ENCODE results near the gene LPCAT3.
"Not testable (repeated sequence)": the region's sequence is repeated elsewhere in the genome, so short reads cannot be mapped to it uniquely, and the experiment has no call there.

DNA sequence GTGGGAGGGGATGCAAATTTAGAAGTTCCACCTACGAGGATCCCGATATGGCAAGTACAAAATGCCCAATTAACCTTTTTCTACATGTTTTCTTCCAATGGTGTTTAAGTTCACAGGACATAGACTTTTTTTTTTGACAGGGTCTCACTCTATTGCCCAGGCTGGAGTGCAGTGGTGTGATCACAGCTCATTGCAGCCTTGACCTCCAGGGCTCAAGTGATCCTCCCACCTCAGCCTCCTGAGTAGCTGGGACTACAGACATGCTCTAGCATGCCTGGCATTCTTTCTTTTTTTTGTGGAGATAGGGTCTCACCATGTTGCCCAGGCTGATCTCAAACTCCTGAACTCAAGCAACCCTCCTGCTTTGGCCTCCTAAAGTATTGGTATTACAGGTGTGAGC is 37.5 kb upstream of the LPCAT3 start:
- TF ChIP-seq, protein P1, sequence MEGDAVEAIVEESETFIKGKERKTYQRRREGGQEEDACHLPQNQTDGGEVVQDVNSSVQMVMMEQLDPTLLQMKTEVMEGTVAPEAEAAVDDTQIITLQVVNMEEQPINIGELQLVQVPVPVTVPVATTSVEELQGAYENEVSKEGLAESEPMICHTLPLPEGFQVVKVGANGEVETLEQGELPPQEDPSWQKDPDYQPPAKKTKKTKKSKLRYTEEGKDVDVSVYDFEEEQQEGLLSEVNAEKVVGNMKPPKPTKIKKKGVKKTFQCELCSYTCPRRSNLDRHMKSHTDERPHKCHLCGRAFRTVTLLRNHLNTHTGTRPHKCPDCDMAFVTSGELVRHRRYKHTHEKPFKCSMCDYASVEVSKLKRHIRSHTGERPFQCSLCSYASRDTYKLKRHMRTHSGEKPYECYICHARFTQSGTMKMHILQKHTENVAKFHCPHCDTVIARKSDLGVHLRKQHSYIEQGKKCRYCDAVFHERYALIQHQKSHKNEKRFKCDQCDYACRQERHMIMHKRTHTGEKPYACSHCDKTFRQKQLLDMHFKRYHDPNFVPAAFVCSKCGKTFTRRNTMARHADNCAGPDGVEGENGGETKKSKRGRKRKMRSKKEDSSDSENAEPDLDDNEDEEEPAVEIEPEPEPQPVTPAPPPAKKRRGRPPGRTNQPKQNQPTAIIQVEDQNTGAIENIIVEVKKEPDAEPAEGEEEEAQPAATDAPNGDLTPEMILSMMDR (IDR thresholded peaks at IDR 0.05; ENCODE audit: insufficient read depth, low read length), result not testable (repeated sequence)
- not testable (repeated sequence) for TF ChIP-seq POLR2AphosphoS5, GABPA (IDR thresholded peaks at IDR 0.05; ENCODE audit: low read depth)
- TF ChIP-seq, protein P2, sequence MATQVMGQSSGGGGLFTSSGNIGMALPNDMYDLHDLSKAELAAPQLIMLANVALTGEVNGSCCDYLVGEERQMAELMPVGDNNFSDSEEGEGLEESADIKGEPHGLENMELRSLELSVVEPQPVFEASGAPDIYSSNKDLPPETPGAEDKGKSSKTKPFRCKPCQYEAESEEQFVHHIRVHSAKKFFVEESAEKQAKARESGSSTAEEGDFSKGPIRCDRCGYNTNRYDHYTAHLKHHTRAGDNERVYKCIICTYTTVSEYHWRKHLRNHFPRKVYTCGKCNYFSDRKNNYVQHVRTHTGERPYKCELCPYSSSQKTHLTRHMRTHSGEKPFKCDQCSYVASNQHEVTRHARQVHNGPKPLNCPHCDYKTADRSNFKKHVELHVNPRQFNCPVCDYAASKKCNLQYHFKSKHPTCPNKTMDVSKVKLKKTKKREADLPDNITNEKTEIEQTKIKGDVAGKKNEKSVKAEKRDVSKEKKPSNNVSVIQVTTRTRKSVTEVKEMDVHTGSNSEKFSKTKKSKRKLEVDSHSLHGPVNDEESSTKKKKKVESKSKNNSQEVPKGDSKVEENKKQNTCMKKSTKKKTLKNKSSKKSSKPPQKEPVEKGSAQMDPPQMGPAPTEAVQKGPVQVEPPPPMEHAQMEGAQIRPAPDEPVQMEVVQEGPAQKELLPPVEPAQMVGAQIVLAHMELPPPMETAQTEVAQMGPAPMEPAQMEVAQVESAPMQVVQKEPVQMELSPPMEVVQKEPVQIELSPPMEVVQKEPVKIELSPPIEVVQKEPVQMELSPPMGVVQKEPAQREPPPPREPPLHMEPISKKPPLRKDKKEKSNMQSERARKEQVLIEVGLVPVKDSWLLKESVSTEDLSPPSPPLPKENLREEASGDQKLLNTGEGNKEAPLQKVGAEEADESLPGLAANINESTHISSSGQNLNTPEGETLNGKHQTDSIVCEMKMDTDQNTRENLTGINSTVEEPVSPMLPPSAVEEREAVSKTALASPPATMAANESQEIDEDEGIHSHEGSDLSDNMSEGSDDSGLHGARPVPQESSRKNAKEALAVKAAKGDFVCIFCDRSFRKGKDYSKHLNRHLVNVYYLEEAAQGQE (IDR thresholded peaks at IDR 0.05; ENCODE audit: insufficient replicate concordance, low read depth), result not testable (repeated sequence)

All from HL-60 (cell line).